IPS-18a (cell line): ENCODE results near the gene FRYL.

Experiments used
- H3K27ac ChIP-seq: one replicate; pipeline ENCODE4 v1.5.1; 2013; ENCODE audit warnings: low read length
- H3K27me3 ChIP-seq: one replicate; pipeline ENCODE4 v1.6.1; 2013; ENCODE audit warnings: mild to moderate bottlenecking, low read length; ENCODE audit not compliant: control insufficient read depth, insufficient read depth
- H3K36me3 ChIP-seq: one replicate; pipeline ENCODE4 v1.6.1; 2013; ENCODE audit warnings: low read depth, low read length; ENCODE audit not compliant: control insufficient read depth
- H3K4me1 ChIP-seq: one replicate; pipeline ENCODE4 v1.6.1; 2013; ENCODE audit warnings: low read depth, low read length; ENCODE audit not compliant: control insufficient read depth
- H3K4me3 ChIP-seq: one replicate; pipeline ENCODE4 v1.5.1; 2013; ENCODE audit warnings: low read length
- H3K9ac ChIP-seq: one replicate; pipeline ENCODE4 v1.6.1; 2013; ENCODE audit warnings: mild to moderate bottlenecking, low read length, moderate library complexity
- H3K9me3 ChIP-seq: one replicate; pipeline ENCODE4 v1.6.1; 2013; ENCODE audit warnings: low read depth, low read length; ENCODE audit not compliant: control insufficient read depth

The FRYL gene

GRCh38 chr4:48620093-48620492, 160.0 kb downstream of the FRYL start:
- Histone ChIP-seq H3K36me3 (peaks cover 13% of the 10 kb centered on the region), H3K9ac (no peak overlapping the region), H3K4me1 (no peaks in the 10 kb centered on the region), H3K27ac (no peak overlapping the region), H3K9me3 (no peaks in the 10 kb centered on the region), H3K4me3 (no peak overlapping the region), H3K27me3 (no peaks in the 10 kb centered on the region)

- Histone ChIP-seq H3K36me3 (no peaks in the 10 kb centered on the region), H3K4me1 (peaks cover 5% of the 10 kb centered on the region), H3K4me3 (no peak overlapping the region), H3K27me3 (no peaks in the 10 kb centered on the region), H3K9me3 (no peaks in the 10 kb centered on the region), H3K9ac (no peak overlapping the region), H3K27ac (no peak overlapping the region)
Measured at GRCh38 chr4:48604527-48604926, 175.6 kb downstream of the FRYL start.

- H3K4me3 ChIP-seq: no peak overlapping the region
- no peaks in the 10 kb centered on the region for H3K27me3 ChIP-seq
- peaks cover 5% of the 10 kb centered on the region for H3K4me1 ChIP-seq
- H3K27ac ChIP-seq: no peak overlapping the region
- no peaks in the 10 kb centered on the region for H3K9me3 ChIP-seq
- no peaks in the 10 kb centered on the region for H3K36me3 ChIP-seq
- H3K9ac ChIP-seq: no peak overlapping the region
Measured at GRCh38 chr4:48604041-48604440, 176.0 kb downstream of the FRYL start.

- Histone ChIP-seq H3K4me3 (no peak overlapping the region), H3K9ac (no peak overlapping the region), H3K4me1 (peaks cover 5% of the 10 kb centered on the region), H3K9me3 (no peaks in the 10 kb centered on the region), H3K36me3 (no peaks in the 10 kb centered on the region), H3K27me3 (no peaks in the 10 kb centered on the region), H3K27ac (no peak overlapping the region)
Measured at GRCh38 chr4:48603366-48604003, 176.6 kb downstream of the FRYL start.

GRCh38 chr4:48602763-48603162, 177.3 kb downstream of the FRYL start:
- no peaks in the 10 kb centered on the region for H3K36me3 ChIP-seq
- H3K9ac ChIP-seq: no peak overlapping the region
- H3K9me3 ChIP-seq: no peaks in the 10 kb centered on the region
- H3K27ac ChIP-seq: no peak overlapping the region
- H3K4me1 ChIP-seq: peaks cover 5% of the 10 kb centered on the region
- H3K27me3 ChIP-seq: no peaks in the 10 kb centered on the region
- H3K4me3 ChIP-seq: no peak overlapping the region

- H3K27me3 ChIP-seq: no peaks in the 10 kb centered on the region
Measured at GRCh38 chr4:48602222-48602621, 177.9 kb downstream of the FRYL start.

GRCh38 chr4:48596336-48596735, 183.7 kb downstream of the FRYL start:
- H3K9me3 ChIP-seq: no peaks in the 10 kb centered on the region
- H3K4me3 ChIP-seq: no peak overlapping the region
- H3K27me3 ChIP-seq: no peaks in the 10 kb centered on the region
- peaks cover 11% of the 10 kb centered on the region for H3K4me1 ChIP-seq
- H3K9ac ChIP-seq: no peak overlapping the region
- H3K36me3 ChIP-seq: no peaks in the 10 kb centered on the region
- no peak overlapping the region for H3K27ac ChIP-seq

More at GRCh38 chr4:48602222-48602621, 177.9 kb downstream of the FRYL start:
- no peaks in the 10 kb centered on the region for H3K36me3 ChIP-seq
- H3K9me3 ChIP-seq: no peaks in the 10 kb centered on the region
- no peak overlapping the region for H3K9ac ChIP-seq
- no peak overlapping the region for H3K4me3 ChIP-seq
- peaks cover 5% of the 10 kb centered on the region for H3K4me1 ChIP-seq
- H3K27ac ChIP-seq: no peak overlapping the region

- no peaks in the 10 kb centered on the region for H3K27me3 ChIP-seq
- peaks cover 3% of the 10 kb centered on the region for H3K36me3 ChIP-seq
- no peak overlapping the region for H3K9ac ChIP-seq
- H3K4me3 ChIP-seq: no peak overlapping the region
- no peak overlapping the region for H3K27ac ChIP-seq
- H3K9me3 ChIP-seq: no peaks in the 10 kb centered on the region
- H3K4me1 ChIP-seq: peaks cover 11% of the 10 kb centered on the region
Measured at GRCh38 chr4:48594180-48594579, 185.9 kb downstream of the FRYL start.

GRCh38 chr4:48591372-48591771, 188.7 kb downstream of the FRYL start:
- H3K4me3 ChIP-seq: no peak overlapping the region
- peaks cover 3% of the 10 kb centered on the region for H3K36me3 ChIP-seq
- H3K27me3 ChIP-seq: no peaks in the 10 kb centered on the region
- H3K9me3 ChIP-seq: no peaks in the 10 kb centered on the region
- H3K27ac ChIP-seq: no peak overlapping the region
- no peak overlapping the region for H3K9ac ChIP-seq
- H3K4me1 ChIP-seq: peaks cover 11% of the 10 kb centered on the region

- H3K27me3 ChIP-seq: no peaks in the 10 kb centered on the region
- H3K27ac ChIP-seq: no peak overlapping the region
- H3K4me1 ChIP-seq: peaks cover 11% of the 10 kb centered on the region
- H3K9me3 ChIP-seq: no peaks in the 10 kb centered on the region
- no peak overlapping the region for H3K4me3 ChIP-seq
- no peak overlapping the region for H3K9ac ChIP-seq
- peaks cover 3% of the 10 kb centered on the region for H3K36me3 ChIP-seq
Measured at GRCh38 chr4:48590884-48591283, 189.2 kb downstream of the FRYL start.

GRCh38 chr4:48589098-48589445, 191.0 kb downstream of the FRYL start:
- Histone ChIP-seq H3K36me3 (peaks cover 18% of the 10 kb centered on the region), H3K27ac (no peak overlapping the region)

GRCh38 chr4:48588230-48589097, 191.6 kb downstream of the FRYL start:
- peaks cover 18% of the 10 kb centered on the region for H3K36me3 ChIP-seq
- no peaks in the 10 kb centered on the region for H3K27me3 ChIP-seq
- no peak overlapping the region for H3K4me3 ChIP-seq
- no peaks in the 10 kb centered on the region for H3K4me1 ChIP-seq
- H3K9ac ChIP-seq: no peak overlapping the region
- H3K27ac ChIP-seq: no peak overlapping the region
- no peaks in the 10 kb centered on the region for H3K9me3 ChIP-seq

More at GRCh38 chr4:48589098-48589445, 191.0 kb downstream of the FRYL start:
- Histone ChIP-seq H3K9ac (no peak overlapping the region), H3K27me3 (no peaks in the 10 kb centered on the region), H3K9me3 (no peaks in the 10 kb centered on the region), H3K4me3 (no peak overlapping the region), H3K4me1 (peaks cover under 1% of the 10 kb centered on the region)
